Right renal pelvis (tissue), 4 donors: ENCODE results near the gene OSGEP. TPM values are rescaled to one million over a fixed set of nuclear protein-coding genes. Genes with fewer than 3 reads are reported as not detected.
"Not testable (repeated sequence)": the region's sequence is repeated elsewhere in the genome, so short reads cannot be mapped to it uniquely, and the experiment has no call there.

Experiments used
- DNase-seq, 4 donors: peaks; one replicate each; pipeline ENCODE4 v3.0.0-alpha.2; 2013; ENCODE audit warnings: low read depth in 4 of 4, low spot score in 3 of 4, missing footprints in 1 of 4
- polyA plus RNA-seq, 4 donors: library from polyadenylated mRNA; unstranded; fragments of 120-200 nt; gene quantifications; one replicate each; pipeline ENCODE4 v1.2.1, GENCODE V29; 2013; ENCODE audit not compliant: insufficient read length in 4 of 4

OSGEP gene
- polyA plus RNA-seq, 4 donors, result 42.0 to 59.7 (median 48.8) TPM

DNA sequence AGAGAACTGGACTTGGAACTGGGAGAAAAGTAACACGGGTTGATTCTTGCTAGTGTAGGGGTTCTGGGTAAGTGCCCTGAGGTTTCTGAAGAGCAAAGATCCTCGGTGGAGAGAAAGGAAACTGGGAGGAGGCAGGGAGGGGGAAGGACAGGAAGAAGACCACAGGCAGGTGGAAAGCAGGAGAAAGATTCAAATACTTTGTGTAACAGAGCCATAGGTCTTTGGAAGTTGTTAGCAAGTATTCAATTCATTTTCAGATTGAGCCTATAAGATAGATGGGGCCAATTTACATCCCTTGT, 15.9 kb upstream of the OSGEP start:
- DNase-seq, result no peak

DNA sequence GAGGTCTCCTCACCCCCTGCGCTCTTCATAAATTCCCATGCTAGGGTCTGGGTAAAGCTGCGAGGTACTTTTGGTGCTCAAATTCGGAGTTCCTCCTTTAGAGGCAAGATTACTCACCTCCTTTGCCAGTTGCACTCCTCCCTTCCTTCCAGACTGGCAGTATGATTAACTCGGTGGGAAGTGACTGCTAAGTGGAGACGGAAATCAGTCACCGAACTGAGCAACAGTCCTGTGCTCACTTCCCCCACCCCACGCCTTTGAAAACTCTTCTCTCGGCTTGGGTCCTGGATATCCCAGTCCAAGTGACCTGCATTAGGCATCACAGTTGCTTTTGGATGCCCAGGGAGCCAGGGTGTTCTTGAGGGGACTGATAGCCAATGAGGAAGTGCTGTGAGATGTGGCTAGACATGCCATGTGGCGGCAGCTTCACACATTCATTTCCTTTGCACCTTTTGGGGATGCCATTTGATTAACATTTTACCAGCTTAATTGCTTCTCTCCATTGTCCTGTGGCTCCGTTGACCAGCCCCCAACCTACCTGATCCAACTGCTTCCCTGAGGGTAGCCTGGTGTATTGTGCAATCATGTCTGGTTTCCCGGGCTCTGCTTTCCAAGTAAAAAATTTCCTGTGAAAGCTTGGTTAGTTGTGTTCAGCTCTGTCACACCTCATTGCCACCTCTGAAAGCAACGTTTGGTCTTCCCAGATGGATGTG, 15.4 kb upstream of the OSGEP start:
- DNase-seq, result peak in 2 of 4 donors; percentile 18 to 41

DNA sequence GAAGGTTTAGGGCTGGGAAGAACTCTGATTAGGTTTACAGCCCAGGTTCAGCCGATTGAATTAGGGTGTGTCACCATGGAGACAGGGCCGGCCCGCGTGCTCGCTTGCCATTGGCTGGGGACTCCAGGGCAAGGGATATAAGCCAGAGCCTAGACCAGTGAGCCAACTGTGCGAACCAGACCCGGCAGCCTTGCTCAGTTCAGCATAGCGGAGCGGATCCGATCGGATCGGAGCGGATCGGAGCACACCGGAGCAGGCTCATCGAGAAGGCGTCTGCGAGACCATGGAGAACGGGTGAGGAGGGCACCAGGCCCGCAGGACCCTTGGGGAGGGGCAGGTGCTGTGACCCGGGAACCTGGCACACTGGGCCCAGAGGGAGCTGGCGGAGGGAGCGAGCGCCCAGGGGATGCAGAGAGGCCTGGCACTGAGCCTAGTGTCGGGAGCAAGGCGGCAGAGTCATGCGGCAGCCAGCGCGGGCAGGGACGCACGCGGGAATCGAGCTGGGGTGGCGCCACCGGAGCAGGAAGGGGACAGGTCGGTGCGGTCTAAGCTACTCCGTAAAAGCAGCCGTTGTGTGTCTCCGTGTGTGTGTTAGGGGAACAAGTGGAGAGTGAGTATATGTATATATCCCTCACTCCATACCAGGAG, 14.8 kb upstream of the OSGEP start, which contains the start of gene PNP:
TSS of gene PNP (plus strand) at position 165 of the 648 bp plus-strand sequence. CDS start at position 284, 119 bp downstream.
- peak in 2 of 4 donors; percentile 62 to 72 for DNase-seq

DNA sequence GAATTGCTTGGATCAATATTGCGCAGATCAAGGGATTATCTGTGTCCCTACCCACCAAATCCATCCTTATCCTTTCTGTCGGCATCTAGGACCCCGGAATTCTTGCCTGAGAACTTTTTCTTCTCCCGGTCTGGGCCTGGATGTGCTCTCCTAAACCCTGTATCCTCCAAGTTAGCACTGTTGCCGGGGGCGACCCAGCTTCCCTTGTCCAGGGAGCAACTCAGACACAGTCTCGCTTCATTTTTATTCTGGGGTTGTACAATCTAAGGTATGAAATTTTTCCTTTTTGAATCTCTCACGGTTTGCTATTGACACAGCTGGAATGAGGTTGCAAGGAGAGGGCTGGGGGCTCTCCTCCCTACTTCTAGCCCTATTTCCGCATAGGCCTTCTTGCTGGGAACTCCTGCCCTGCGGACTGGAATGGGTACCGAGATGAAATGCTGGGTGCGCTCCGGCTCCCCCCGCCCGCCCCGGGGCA, 14.2 kb upstream of the OSGEP start:
- DNase-seq, result no peak

DNA sequence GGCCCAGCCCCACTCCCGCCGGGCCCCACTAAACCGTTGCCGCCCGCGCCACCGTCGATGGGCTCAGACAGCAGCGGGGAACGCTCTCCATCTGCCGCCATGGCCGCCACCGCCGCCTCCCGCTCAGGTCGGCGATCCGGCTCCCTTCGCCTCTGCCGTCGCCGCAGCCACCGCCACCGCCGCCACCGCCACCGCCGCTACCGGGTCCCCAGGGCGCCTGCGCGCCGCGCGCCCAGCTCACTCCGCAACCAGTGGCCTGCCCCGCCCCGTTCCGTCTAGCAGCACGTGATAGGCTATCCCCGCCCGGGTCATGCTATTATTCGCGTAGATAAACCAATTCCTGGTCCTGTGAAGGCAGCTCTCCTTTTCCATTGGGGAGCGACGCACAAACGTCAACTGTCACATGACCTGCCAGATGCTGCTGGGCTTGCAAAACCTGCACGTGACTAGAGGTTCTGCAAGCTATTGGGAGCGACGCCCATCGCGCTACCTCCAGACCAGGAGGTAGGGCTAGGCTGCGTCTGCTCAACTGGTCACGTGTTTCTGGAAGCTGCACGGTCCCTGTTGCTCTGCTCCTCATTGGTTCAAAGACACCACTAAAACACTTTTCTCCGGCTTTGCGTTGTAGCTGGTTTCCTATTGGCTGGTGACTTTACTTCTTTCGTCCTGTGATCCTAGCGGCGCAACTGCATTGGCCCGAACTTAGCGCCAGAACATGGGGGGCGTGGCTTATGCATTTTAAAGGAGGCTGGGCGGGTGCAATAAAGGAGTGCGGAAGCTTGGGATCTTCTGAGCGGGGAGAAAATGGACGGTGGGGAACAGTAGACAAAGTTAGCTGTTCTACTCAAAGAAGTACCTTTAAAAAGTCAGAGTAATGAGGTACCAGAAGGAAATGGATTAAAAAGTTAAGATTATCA, 6.9 kb upstream of the OSGEP start, which contains the start of gene PIP4P1:
TSS of gene PIP4P1 (minus strand) at position 210 of the 917 bp plus-strand sequence. CDS start at position 101, 109 bp downstream.
- DNase-seq, result peak; percentile 95 to 99 (median 99)

DNA sequence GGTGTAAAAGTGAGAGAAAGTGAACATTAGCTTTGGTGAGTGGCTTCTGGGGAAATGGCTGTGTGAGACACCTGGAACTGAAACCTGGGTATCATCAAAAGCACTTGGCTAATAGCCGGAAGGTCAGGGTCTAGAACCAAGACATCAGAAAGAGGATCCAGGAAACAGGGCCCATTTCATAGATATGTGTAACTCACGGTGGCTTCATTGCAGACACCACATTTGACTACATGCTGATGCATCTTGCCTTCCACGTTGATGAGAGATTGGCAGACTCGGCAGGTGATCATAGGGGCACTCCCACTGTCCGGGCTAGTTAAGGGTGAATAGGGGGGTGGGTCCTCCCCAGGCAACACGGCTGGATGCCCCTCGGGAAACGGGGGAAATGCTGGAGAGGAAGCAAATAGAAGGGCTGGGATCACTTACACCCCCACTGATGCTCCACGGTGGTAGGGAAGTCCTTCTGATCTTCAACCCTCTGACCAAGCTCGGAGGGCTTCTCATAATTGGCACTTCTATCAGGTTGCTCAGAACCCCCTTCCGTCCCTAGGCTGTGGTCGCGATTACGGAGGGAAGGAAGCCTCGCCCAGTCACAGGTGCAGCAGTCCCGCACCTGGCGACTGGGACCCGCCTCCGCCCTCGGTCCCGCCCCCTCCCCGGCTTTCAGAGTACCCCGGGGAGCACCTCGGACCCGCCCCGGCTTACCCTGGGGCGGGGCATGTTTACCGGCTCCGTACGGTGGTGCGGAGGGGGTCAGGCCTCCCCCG, 6.0 kb upstream of the OSGEP start:
- DNase-seq, result peak in 1 of 4 donors; percentile 5

DNA sequence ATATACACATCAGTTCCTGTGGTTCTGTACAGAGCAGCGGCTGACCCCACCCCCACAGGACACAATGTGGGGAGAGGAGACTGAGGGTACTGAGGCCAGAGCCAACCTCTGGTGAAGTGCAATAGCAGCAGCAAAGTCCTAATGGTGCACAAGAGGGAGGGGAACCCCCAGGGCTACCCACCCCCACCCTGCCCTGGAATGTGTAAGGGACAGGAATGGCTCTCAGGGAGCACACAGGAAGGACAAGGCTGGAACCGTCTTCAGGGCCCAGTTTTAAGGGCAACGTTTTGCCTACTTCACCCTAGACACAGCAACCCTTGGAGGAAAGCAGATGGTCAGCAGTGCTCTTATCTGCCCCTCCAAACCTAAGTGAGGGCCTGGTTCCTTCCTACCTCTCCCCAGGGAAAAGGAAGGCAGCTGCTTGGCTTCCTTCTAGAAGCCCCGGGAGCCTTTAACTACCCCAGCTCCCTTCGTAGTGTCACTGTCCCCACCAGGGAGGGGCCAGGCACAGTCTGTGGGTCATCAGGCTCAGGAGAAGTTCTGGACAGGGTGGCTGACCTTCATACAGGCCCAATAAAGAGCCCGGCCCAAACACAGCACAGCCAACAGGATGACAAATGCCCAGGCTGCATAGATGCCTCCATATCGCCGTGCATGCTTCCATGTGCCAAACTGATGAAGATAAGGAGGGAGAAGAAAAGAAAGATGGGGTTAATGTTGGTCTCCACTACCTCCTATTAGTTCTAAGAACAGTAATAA, 3.6 kb upstream of the OSGEP start:
- no peak for DNase-seq

DNA sequence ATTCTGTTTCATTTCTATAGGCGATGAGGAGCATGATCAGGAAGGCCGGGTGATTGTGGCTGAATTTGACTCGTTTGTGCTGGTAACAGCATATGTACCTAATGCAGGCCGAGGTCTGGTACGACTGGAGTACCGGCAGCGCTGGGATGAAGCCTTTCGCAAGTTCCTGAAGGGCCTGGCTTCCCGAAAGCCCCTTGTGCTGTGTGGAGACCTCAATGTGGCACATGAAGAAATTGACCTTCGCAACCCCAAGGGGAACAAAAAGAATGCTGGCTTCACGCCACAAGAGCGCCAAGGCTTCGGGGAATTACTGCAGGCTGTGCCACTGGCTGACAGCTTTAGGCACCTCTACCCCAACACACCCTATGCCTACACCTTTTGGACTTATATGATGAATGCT, 2.4 kb upstream of the OSGEP start:
- no peak for DNase-seq

DNA sequence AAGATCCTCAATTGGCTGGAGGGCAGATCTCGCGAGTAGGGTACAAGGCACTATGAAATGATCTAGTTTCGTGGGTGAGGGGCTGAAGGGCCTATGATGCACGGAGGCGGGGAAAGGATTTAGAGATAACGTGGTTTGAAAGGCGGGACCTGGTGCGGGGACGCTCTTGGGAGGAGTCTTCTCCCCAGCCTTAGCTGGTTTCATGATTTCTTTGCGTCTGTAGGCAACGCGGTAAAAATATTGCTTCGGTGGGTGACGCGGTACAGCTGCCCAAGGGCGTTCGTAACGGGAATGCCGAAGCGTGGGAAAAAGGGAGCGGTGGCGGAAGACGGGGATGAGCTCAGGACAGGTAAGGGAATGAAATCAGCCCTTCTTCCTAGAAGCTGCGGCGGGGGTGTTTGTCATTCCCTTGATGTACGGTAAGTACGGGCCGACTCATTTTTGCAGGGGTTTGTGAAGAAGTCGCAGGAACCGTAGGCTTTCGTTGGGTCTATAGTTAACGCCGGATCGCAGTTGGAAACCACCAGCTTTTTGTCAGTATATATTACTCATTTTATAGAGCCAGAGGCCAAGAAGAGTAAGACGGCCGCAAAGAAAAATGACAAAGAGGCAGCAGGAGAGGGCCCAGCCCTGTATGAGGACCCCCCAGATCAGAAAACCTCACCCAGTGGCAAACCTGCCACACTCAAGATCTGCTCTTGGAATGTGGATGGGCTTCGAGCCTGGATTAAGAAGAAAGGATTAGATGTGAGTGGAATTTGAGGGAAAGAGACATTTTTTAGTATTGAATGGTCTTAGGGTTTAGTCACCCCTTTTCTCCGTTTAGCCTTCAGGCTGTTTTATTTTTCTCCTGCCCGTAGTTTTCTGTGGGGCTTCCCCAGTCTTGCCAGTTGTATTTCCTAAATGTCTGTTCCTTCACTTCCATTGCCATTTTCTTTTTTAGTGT, 1.0 kb upstream of the OSGEP start:
- no peak for DNase-seq

DNA sequence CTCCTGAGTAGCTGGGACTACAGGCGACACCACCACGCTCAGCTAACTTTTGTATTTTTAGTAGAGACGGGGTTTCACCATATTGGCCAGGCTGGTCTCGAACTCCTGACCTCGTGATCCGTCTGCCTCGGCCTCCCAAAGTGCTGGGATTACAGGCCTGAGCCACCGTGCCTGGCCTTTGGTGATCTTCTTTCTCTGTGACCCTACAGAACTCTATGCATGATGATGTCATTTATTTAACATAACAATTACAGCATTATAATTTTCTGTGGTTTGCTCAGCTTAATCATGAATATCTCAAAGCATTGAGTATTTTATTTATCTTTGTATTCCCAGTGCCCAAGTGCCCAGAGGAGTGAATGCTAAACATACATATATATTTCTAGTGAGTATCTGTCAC, 1.8 kb downstream of the OSGEP start:
- DNase-seq, result not testable (repeated sequence)

DNA sequence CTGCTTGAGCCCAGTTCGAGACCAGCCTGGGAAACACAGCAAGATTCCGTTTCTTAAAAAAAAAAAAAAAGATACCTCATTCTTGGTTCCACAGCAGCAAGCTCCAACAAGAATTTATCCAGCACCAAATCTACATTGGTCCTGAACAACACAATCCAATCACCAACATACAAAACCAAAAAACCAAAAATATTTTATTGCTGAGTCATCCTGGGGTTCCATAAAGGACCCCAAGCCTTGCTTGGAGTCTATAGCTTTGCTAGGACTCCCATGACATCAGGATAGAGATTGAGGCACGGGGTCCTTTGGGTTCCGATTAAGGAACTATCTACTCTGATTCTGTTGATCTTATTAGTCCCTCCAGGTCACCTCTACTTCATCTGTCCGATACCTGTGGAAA, 7.7 kb downstream of the OSGEP start:
- DNase-seq, result no peak

DNA sequence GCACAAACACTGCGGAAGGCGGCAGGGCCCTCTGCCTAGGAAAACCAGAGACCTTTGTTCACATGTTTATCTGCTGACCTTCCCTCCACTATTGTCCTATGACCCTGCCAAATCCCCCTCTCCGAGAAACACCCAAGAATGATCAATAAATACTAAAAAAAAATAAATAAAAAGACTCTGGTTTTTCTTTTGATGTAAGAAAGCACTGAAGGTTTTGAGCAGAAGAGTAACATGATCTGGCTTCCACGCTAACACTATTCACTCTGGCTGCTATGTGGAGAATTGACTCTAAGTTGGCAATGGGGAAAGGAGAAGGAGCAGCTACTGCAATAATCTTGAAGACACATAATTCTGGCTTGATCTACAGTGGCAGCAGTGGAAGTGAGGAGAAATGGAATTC, 11.0 kb downstream of the OSGEP start:
- not testable (repeated sequence) for DNase-seq

DNA sequence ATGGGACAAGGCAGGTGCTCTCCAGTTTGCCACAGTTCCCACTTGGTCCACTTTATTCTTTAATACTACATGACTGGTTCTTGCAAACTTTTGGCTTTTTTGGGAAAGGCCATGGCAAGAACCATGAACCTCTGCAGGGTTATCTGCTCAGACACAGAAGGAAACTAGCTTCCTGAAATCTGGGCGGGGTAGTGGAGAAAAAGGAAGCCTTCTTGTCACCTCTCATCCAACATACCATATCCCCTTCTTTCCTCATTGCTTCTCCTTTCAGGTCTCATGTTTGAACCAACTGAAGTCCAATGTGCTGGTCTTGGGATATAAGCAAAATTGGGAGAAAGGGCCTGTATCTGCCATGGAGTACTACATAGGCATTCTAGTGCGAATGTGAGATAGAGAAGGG, 13.2 kb downstream of the OSGEP start:
- DNase-seq, result no peak

DNA sequence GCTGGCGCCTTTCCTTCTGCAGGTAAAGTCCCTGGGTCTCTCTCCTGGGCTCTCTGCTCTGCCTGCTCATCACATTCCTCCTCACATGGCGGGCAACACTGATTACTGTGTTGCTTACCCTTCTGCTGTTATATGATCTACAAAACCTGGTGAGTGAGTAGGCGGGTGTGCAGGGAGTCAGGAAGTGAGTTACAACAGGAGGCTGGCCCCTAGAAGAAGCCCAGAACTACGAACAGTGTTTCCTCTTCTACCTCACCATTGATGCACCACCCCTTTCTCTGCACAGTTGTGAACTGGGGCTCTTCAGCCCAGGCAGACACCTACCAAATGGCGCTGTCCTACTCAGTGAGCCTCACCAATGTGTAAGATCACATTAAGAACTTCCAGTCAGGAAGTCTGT, 13.7 kb downstream of the OSGEP start:
- DNase-seq, result no peak

DNA sequence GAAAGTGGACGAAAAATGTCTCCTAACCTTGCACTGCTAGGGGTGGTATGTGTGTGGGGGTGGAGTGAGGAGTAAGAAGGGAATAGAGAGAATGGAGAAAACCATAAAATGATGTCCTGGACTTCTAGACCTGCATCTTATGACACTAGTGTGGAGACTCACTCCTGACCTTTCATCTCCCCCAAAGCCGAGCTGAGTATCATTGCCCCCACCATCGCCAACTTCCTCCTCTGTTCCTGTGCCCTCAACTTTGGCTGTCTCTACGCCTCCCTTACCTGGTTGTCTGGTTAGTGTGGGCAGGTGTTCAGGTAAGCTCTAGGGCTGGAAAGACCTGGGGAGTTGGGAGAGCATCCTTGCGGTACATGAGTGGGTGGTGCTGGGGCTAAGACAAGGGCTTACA, 14.1 kb downstream of the OSGEP start:
- DNase-seq, result no peak

DNA sequence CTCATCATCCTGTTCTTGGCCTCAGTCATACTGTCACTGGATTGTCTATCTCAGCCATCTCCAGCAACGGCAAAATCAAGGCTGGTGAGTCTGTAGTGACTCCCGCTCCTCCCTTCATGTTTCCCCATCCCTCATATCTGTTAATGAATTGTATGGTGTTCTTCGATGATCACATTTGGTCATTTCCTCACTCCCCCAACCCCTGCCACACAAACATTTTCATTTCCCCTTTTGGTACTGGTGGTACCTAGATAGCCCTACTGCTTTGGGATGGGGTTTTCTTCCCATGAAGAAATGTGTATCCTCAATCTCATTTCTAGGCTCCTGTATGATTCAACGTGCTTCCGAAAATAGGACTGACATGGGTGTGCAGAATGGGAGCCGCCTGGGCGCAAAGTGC, 15.9 kb downstream of the OSGEP start:
- DNase-seq, result no peak

DNA sequence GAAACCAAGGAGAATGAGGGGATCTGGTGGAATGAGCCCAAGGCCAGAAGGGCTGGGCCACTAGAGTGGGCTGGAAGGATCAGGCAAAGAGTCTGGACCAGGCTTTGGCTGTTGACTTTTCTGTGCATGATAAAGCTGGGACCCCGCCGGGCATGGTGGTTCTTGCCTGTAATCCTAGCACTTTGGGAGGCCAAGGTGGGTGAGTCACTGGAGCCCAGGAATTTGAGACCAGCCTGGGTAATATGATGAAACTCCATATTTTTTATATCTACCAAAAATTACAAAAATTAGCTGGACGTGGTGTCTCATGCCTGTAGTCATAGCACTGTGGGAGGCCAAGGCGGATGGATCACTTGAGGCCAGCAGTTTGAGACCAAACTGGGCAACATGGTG, 18.3 kb downstream of the OSGEP start:
- DNase-seq, result no peak

DNA sequence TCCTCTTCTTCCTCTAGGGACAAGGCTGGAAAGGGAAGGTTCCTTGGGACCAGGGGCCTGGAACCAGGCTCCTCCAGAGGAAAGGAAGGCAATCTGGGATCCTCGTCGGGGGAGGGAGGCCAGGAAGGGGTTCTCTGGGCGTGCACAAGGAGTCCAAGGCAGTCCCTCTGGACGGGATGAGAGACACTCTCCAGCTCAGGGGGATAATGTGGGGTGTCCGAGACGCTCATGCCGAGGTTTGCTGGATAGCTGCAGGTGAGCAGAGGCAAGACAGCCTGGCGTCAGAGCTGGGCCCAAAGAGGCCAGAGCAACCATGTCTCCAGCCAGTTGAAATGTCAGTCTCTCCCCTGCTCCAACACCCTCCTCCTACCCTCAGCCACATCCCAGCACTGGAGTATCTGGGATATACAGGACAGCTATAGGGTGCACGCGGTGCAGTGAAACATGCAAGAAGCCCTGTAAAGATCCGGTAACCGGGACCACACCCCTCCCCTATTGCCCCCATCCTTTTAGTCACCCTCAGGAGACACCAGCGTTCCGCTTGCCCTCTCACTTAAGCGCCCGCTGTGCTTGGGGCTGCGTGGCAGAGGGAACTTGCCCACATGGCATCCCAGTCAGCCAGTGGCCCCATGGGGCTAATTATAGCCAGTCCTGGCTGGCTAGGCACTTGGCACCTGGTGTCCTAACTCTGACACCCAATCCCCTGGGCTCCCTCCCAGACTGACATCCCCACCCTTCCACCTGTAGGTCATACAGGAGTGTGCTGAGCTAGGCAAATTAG, 18.8 kb downstream of the OSGEP start, which contains the start of gene KLHL33:
TSS of gene KLHL33 (minus strand) at position 585 of the 781 bp plus-strand sequence. CDS start at position 230, 355 bp downstream.
- DNase-seq, result no peak
